Activated naive CD4-positive, alpha-beta T cell treated with anti-CD3 and anti-CD28 coated beads, Interleukin-2, amount 10 ng/mL, durations not matched to agents 7 days and 5 days (primary cell): ENCODE results near the gene CXCR5.

Source experiments
- CTCF ChIA-PET: fragments of 350-600 bp; sonication (Branson Sonifier 250); formaldehyde crosslinking; loops from one replicate; lab custom pipeline; 2021; ENCODE audit warnings: antibody characterized with exemption; lab: Charles Lee
- DNase-seq: peaks from one replicate; pipeline ENCODE4 v3.0.0-alpha.2; 2020
- H3K27ac Mint-ChIP-seq: one replicate; pipeline ENCODE4 v1.8.0; 2021; ENCODE audit warnings: mild to moderate bottlenecking, moderate library complexity, mixed read lengths
- H3K27me3 Mint-ChIP-seq: one replicate; pipeline ENCODE4 v1.8.0; 2021; ENCODE audit warnings: mild to moderate bottlenecking, mixed read lengths
- H3K36me3 Mint-ChIP-seq: one replicate; pipeline ENCODE4 v1.8.0; 2021; ENCODE audit warnings: mixed read lengths
- H3K4me1 Mint-ChIP-seq: one replicate; pipeline ENCODE4 v1.8.0; 2021; ENCODE audit warnings: mixed read lengths
- H3K4me3 Mint-ChIP-seq: one replicate; pipeline ENCODE4 v1.8.0; 2021; ENCODE audit warnings: mild to moderate bottlenecking, moderate library complexity, mixed read lengths
- H3K9me3 Mint-ChIP-seq: one replicate; pipeline ENCODE4 v1.8.0; 2021; ENCODE audit warnings: mixed read lengths

Gene CXCR5

GRCh38 chr11:118884875-118885274, 1.2 kb downstream of the CXCR5 start:
- Mint-ChIP-seq H3K36me3 (no peaks in the 10 kb centered on the region), H3K27me3 (peaks cover 26% of the 10 kb centered on the region), H3K4me3 (no peak overlapping the region), H3K9me3 (no peaks in the 10 kb centered on the region), H3K27ac (no peak overlapping the region), H3K4me1 (peaks cover 46% of the 10 kb centered on the region)
- DNase-seq, result no peak
- CTCF ChIA-PET, result interaction anchor here (2.2 to 2.3 kb wide), 2 partner anchors 8 to 94 kb away, joined by 8 to 21 read pairs; partner anchors contain the start of gene DDX6

- no peak overlapping the region for H3K4me3 Mint-ChIP-seq
- no peak overlapping the region for H3K27ac Mint-ChIP-seq
- CTCF ChIA-PET, result no interaction called here
- H3K36me3 Mint-ChIP-seq, result peaks cover 2% of the 10 kb centered on the region
- no peak for DNase-seq
- peaks cover 26% of the 10 kb centered on the region for H3K27me3 Mint-ChIP-seq
- H3K4me1 Mint-ChIP-seq, result peaks cover 47% of the 10 kb centered on the region
- no peaks in the 10 kb centered on the region for H3K9me3 Mint-ChIP-seq
These were observed 1.6 kb downstream of the CXCR5 start for GRCh38 chr11:118885319-118885718.

GRCh38 chr11:118885831-118886565, 2.3 kb downstream of the CXCR5 start:
- H3K4me1 Mint-ChIP-seq, result peaks cover 49% of the 10 kb centered on the region
- no peak for DNase-seq
- peak overlapping the region; percentile 60 for H3K27ac Mint-ChIP-seq
- H3K27me3 Mint-ChIP-seq, result peaks cover 26% of the 10 kb centered on the region
- CTCF ChIA-PET, result interaction anchor here (1.0 kb wide), 1 partner anchor 16 kb away, joined by 4 read pairs; no protein-coding TSS in a partner anchor
- no peaks in the 10 kb centered on the region for H3K9me3 Mint-ChIP-seq
- H3K36me3 Mint-ChIP-seq, result peaks cover 5% of the 10 kb centered on the region
- no peak overlapping the region for H3K4me3 Mint-ChIP-seq

- Mint-ChIP-seq H3K27me3 (peaks cover 26% of the 10 kb centered on the region), H3K27ac (no peak overlapping the region), H3K4me3 (no peak overlapping the region), H3K4me1 (peaks cover 48% of the 10 kb centered on the region), H3K36me3 (peaks cover 5% of the 10 kb centered on the region), H3K9me3 (no peaks in the 10 kb centered on the region)
- CTCF ChIA-PET, result interaction anchor here (1.0 kb wide), 1 partner anchor 17 kb away, joined by 4 read pairs; no protein-coding TSS in a partner anchor
- DNase-seq, result no peak
These were observed 3.0 kb downstream of the CXCR5 start for GRCh38 chr11:118886681-118887111.

GRCh38 chr11:118887206-118887605, 3.5 kb downstream of the CXCR5 start:
- H3K27ac Mint-ChIP-seq, result no peak overlapping the region
- peaks cover 5% of the 10 kb centered on the region for H3K36me3 Mint-ChIP-seq
- H3K4me3 Mint-ChIP-seq, result no peak overlapping the region
- peaks cover 50% of the 10 kb centered on the region for H3K4me1 Mint-ChIP-seq
- DNase-seq, result no peak
- no peaks in the 10 kb centered on the region for H3K9me3 Mint-ChIP-seq
- CTCF ChIA-PET, result interaction anchor here (1.0 kb wide), 1 partner anchor 17 kb away, joined by 4 read pairs; no protein-coding TSS in a partner anchor
- peaks cover 26% of the 10 kb centered on the region for H3K27me3 Mint-ChIP-seq

- CTCF ChIA-PET, result interaction anchor here (0.7 kb wide), 1 partner anchor 48 kb away, joined by 4 read pairs; no protein-coding TSS in a partner anchor
- peaks cover 9% of the 10 kb centered on the region for H3K36me3 Mint-ChIP-seq
- H3K4me1 Mint-ChIP-seq, result peaks cover 50% of the 10 kb centered on the region
These were observed 4.7 kb downstream of the CXCR5 start for GRCh38 chr11:118888398-118888797.

GRCh38 chr11:118889797-118890196, 6.1 kb downstream of the CXCR5 start:
- no peak for DNase-seq
- H3K27ac Mint-ChIP-seq, result peak overlapping the region; percentile 67
- peaks cover 17% of the 10 kb centered on the region for H3K36me3 Mint-ChIP-seq
- no peak overlapping the region for H3K4me3 Mint-ChIP-seq
- peaks cover 21% of the 10 kb centered on the region for H3K27me3 Mint-ChIP-seq
- CTCF ChIA-PET, result interaction anchor here (1.5 to 2.3 kb wide), 2 partner anchors 19 to 101 kb away, joined by 4 to 6 read pairs; no protein-coding TSS in a partner anchor
- no peaks in the 10 kb centered on the region for H3K9me3 Mint-ChIP-seq
- H3K4me1 Mint-ChIP-seq, result peaks cover 56% of the 10 kb centered on the region

More at GRCh38 chr11:118888398-118888797, 4.7 kb downstream of the CXCR5 start:
- Mint-ChIP-seq H3K9me3 (no peaks in the 10 kb centered on the region), H3K4me3 (no peak overlapping the region), H3K27ac (no peak overlapping the region), H3K27me3 (peaks cover 22% of the 10 kb centered on the region)
- DNase-seq, result no peak

GRCh38 chr11:118892514-118892913, 8.8 kb downstream of the CXCR5 start:
- Mint-ChIP-seq H3K27me3 (peaks cover 8% of the 10 kb centered on the region), H3K9me3 (no peaks in the 10 kb centered on the region), H3K36me3 (peaks cover 33% of the 10 kb centered on the region), H3K4me1 (peaks cover 81% of the 10 kb centered on the region), H3K4me3 (peak overlapping the region; percentile 63), H3K27ac (peak overlapping the region; percentile 93)
- peak; percentile 82 for DNase-seq
- CTCF ChIA-PET, result interaction anchor here (1.0 to 1.8 kb wide), 4 partner anchors 9 to 100 kb away, joined by 3 to 8 read pairs (median 4); partner anchors contain the start of gene CXCR5

- peak overlapping the region; percentile 63 for H3K4me3 Mint-ChIP-seq
- peaks cover 38% of the 10 kb centered on the region for H3K36me3 Mint-ChIP-seq
- no peaks in the 10 kb centered on the region for H3K9me3 Mint-ChIP-seq
- peaks cover 84% of the 10 kb centered on the region for H3K4me1 Mint-ChIP-seq
- CTCF ChIA-PET, result interaction anchor here (1.0 to 1.8 kb wide), 4 partner anchors 9 to 100 kb away, joined by 3 to 8 read pairs (median 4); partner anchors contain the start of gene CXCR5
- peak overlapping the region; percentile 93 for H3K27ac Mint-ChIP-seq
- H3K27me3 Mint-ChIP-seq, result peaks cover 3% of the 10 kb centered on the region
- DNase-seq, result peak; percentile 45
These were observed 9.3 kb downstream of the CXCR5 start for GRCh38 chr11:118892964-118893363.

- Mint-ChIP-seq H3K4me3 (no peak overlapping the region), H3K27ac (peak overlapping the region; percentile 93), H3K4me1 (peaks cover 84% of the 10 kb centered on the region), H3K27me3 (no peaks in the 10 kb centered on the region), H3K9me3 (no peaks in the 10 kb centered on the region), H3K36me3 (peaks cover 41% of the 10 kb centered on the region)
- DNase-seq, result no peak
- CTCF ChIA-PET, result interaction anchor here (1.5 to 1.8 kb wide), 3 partner anchors 10 to 16 kb away, joined by 3 to 8 read pairs (median 4); partner anchors contain the start of gene CXCR5
These were observed 10.0 kb downstream of the CXCR5 start for GRCh38 chr11:118893662-118894061.

GRCh38 chr11:118894192-118894591, 10.5 kb downstream of the CXCR5 start:
- CTCF ChIA-PET, result interaction anchor here (0.7 to 3.7 kb wide), 10 partner anchors 11 to 311 kb away, joined by 3 to 54 read pairs (median 4); partner anchors contain the start of genes CBL, CXCR5, DDX6 and UPK2
- DNase-seq, result no peak
- Mint-ChIP-seq H3K27ac (peak overlapping the region; percentile 93), H3K36me3 (peaks cover 43% of the 10 kb centered on the region), H3K4me3 (no peak overlapping the region), H3K27me3 (no peaks in the 10 kb centered on the region), H3K9me3 (no peaks in the 10 kb centered on the region), H3K4me1 (peaks cover 84% of the 10 kb centered on the region)

- Mint-ChIP-seq H3K4me1 (peaks cover 72% of the 10 kb centered on the region), H3K27me3 (no peaks in the 10 kb centered on the region), H3K9me3 (no peaks in the 10 kb centered on the region), H3K4me3 (peak overlapping the region; percentile 42), H3K27ac (peak overlapping the region; percentile 93), H3K36me3 (peaks cover 48% of the 10 kb centered on the region)
- DNase-seq, result peak; percentile 83
- CTCF ChIA-PET, result interaction anchor here (0.7 to 3.7 kb wide), 20 partner anchors 11 to 310 kb away, joined by 3 to 54 read pairs (median 3); partner anchors contain the start of genes CBL, CENATAC, CXCR5 and DDX6
These were observed 11.7 kb downstream of the CXCR5 start for GRCh38 chr11:118895093-118896039.

- Mint-ChIP-seq H3K4me1 (peaks cover 63% of the 10 kb centered on the region), H3K27me3 (no peaks in the 10 kb centered on the region), H3K4me3 (no peak overlapping the region), H3K27ac (peak overlapping the region; percentile 93), H3K36me3 (peaks cover 55% of the 10 kb centered on the region), H3K9me3 (no peaks in the 10 kb centered on the region)
- CTCF ChIA-PET, result interaction anchor here (0.8 to 3.7 kb wide), 4 partner anchors 17 to 107 kb away, joined by 3 to 54 read pairs (median 6); partner anchors contain the start of gene DDX6
- no peak for DNase-seq
These were observed 12.8 kb downstream of the CXCR5 start for GRCh38 chr11:118896472-118896913.
